ENCODE data around the gene BANP.
A peak's percentile ranks its signal among the peaks of the same experiment; 100 is the strongest.
"Not testable (repeated sequence)": the region's sequence is repeated elsewhere in the genome, so short reads cannot be mapped to it uniquely, and the experiment has no call there.

The BANP gene

GRCh38 chr16:88067530-88068411 lies 116.5 kb downstream of the BANP start:
- DNase-seq, result peak; percentile 26

DNA sequence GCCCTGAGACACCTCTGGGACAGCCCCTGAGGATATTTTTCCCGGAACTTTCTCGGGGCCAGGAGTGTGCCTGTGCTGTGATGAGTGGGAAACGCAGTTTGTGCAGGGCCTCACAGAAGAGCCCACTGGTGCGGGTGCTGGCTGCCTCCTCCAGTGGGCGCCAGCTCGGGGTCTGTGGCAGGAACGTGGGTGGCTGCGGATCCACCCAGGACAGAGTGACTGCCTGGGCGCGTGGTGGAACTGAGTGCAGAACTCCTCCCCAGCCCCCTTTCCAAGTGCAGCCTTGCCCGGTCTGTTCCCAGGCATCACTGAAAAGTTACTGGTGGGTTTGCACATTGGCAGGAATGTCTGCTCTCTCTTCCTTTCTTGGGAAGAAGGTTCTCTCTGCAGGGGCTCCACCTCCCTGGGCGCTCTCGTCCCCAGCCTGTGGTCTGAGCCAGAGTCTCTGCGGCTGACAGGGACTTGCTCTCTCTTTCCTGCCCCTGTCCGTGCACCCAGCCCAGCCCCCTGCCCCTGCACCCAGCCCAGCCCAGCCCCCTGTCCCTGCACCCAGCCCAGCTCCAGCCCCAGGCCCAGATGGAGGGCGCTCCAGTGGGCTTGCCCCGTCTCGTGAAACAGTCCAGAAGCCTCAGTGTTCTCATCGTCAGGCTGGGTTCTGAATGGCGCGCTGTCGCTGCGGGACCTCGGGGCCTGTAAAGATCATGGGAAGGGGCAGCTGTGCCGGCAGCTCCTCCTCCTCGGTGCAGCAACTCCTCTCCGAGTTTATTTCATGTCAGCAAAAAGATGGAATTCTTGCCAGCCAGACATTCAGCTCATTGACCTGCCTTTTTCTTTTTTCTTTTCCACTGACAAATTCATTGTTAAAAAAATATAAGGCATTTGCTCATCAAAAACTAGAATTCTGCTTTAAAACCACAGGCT lies 117.5 kb downstream of the BANP start:
- no peak for DNase-seq

DNA sequence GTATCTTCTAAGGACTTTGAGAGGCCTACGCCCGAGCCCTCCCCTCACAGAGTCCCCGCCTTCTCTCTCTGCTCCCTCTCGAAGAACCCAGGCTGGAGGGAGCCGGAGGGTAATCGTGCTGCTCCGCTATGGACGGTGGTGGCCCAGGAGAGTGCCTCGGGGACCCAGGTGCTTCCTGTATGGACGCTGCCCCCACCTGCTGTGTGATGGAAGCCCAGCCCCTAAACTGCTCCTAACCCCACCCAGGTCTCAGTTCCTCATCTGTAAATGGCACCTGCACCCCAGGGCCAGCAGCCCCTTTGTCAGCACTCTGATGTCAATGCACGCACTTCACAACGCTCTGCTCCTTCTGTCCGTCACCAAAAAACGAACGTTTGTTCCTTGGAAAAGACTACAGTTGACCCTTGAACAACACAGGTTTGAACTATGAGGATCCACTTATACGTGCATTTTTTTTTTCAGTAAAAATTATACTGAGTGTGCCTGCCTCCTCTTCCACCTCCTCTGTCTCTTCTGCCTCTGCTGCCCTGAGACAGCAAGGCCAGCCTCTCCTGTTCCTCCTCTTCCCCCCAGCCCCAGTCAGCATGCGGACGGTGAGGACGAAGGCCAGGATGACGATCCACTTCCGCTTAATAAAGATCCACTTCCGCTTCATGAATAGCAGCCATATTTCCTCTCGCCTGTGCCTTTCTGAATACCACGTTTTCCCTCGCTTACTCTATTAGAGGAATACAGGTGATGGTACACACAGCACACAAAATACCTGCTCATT lies 118.3 kb downstream of the BANP start:
- DNase-seq, result no peak

- DNase-seq, result no peak
These were observed 119.1 kb downstream of the BANP start for GRCh38 chr16:88070341-88070740.

DNA sequence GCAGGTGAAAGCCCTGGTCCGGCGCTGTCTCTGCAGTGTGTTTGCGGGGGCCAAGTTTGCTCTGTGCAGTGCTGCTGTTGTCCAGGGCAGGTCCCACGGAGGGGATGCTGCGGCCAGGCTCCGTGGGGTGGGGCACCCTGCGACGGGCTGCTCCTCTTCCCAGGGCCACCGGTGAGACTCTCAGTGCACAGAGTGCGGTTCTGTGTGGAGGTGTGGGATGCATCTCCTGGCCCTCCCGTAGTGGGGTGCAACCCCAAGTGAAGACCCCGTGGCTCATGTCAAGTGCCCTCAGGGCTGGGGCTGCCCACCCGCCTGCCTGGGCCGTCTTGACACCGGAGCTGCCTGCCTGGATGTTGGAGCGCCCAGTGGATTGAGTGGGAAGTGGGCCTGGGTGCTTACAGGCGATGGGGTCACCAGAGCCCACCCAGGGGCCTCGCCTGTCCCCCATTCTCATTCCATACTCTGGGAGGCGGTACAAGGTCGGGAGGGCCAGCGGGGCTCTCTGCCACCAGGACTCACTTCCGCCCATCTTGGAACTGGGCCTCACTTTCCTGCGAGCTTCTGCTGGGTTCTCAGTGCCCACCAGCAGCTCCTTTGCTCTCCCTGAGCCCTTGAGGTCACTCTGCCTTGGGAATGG lies 119.9 kb downstream of the BANP start:
- no peak for DNase-seq

DNA sequence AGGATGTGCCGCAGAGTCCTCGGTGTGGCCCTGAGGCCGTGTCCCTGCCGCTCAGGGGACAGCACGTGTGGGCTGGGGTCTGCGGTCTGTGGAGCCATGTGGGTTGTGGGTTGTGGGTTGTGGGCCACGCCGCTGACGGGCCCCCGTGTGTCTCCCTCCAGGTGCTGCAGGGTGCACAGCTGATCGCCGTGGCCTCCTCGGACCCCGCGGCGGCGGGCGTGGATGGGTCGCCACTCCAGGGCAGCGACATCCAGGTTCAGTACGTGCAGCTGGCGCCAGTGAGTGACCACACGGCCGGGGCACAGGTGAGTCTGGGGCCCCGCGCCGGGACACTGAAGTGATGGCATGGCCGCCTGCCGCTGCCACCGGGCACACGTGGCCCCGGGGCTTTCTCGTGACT lies 120.7 kb downstream of the BANP start:
- no peak for DNase-seq

DNA sequence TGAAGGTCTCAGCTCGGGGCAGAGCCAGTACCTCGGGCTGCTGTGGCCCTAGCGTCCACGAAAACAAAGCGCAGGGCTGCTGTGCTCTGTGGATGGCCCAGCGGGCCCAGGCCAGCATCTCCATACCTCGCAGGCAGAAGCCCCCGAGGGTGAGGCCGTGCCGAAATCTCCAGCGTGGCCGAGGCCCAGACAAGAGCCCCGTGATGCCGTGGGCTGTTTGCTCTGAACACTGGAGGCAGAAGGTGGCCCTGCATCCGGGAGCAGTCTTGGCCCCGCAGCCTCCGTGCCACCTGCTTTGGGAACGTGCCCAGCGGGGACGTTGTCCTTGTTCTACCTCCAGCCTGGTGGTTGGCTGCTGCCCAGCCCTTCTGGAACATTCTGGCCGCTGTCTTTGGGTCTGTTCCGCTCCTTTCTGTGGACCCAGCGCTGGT lies 121.4 kb downstream of the BANP start:
- no peak for DNase-seq

DNA sequence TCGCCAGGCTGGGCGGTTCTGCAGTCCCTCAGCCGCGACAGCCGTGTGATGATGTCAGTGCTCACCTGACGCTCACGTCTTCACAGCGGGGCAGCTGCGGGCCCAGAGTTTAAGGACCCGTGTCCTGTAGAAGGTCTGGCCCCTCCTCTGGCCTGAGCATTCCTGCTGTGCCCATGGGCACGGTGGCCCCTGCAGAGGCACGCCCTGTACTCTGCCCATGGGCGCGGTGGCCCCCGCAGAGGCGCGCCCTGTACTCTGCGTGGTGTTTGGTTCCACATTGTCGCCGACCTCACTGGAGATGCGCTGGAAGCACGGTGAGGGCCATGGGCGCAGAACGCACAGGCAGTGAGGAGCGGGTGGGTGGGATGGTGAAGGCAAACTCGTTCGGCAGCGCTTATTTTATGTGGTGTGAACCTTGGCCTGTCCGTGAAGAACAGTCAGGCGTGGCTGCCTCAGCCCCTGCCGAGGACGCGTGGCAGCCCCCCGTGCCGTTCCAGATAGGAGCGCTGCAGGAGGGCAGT lies 122.0 kb downstream of the BANP start:
- no peak for DNase-seq

DNA sequence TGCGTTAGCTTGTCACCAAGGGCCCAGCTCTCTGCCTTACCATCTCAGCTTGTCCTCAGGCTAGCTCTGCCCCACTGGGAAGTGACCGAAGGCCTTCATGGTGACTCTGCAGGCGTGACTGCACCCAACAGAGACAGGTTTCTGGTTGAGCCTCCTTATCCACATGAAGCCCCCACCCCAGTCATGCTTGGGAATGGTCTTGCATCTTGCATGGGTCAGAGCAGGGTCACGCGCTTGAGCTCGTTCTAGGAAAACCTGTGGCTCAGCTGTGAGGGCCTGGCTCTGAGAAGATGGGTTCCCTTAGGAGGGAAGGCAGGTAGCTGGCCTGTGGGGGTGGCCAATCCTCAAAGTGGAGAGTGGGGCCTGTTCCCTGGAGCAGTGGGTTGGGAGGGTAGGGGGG lies 122.8 kb downstream of the BANP start:
- DNase-seq, result no peak

GRCh38 chr16:88076211-88076931 lies 125.1 kb downstream of the BANP start:
- DNase-seq, result no peak

GRCh38 chr16:88076932-88077320 lies 125.7 kb downstream of the BANP start:
- DNase-seq, result not testable (repeated sequence)

DNA sequence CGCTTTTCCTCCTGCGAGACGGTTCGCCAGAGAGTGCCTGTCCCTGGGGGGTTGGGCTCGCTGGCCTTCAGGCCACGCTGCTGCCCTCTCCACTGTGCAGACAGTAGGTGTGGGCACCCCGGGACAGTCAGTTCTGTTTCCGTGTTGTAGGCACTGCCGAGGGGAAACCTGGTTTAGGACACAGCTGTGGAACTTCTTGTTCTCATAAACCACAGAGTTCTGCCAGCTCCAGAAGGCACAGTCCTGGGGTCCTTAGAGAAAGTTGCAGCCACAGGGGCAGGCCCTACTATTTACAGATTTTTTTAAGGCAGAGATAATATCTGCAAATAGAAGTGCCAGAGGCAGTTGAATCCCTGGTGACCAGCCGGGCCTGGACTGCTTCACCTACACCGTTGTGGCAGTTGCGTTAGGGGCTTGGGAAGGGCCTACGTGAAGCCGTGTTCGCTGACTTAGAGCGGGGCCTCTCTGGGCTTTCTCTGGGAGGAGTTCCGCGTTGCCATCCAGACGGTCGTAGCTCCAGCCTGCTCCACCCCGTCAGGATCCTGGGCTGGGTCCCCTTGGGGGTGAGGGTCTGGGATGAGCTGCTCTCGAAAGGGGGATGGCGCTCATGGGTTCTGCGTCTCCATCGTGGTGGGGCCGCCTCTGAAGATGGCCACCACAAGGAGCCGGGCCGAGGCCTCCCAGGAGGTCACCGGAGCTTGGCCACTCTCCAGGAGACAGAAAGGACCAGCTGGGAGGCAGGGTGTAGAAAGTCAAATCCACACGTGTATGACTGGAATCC lies 126.3 kb downstream of the BANP start:
- no peak for DNase-seq

DNA sequence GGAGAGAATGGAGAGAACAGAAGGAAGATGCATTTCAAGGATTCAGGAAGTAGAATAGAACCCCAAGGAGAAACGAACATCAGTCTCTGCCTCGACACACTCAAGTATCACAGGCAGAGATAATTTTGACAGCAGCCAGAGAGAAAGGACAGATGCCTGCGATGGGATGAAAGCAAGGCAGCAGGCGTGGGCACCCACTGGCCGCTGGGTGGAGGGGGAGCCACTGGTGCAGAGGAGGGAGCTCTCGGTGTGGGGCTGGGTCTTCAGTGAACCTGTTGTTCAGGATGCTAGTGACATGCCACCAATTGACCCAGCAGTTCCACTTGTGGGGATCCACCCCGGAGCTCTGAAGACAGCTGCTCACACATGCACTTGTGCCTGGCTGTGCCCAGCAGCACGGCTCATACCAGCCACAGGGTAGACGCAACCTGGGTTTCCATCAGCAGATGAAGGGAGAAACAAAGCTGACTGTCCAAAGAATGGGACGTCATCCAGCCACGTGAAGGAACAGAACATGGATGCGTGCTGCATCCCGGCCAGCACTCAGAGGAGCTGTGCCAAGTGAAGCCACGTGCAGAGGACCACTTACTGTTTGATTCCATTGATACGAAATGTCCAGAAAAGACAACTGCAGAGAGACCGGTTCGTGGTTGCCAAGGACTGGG lies 127.0 kb downstream of the BANP start:
- DNase-seq, result no peak

- DNase-seq, result no peak
These were observed 132.3 kb downstream of the BANP start for GRCh38 chr16:88083582-88083981.

DNA sequence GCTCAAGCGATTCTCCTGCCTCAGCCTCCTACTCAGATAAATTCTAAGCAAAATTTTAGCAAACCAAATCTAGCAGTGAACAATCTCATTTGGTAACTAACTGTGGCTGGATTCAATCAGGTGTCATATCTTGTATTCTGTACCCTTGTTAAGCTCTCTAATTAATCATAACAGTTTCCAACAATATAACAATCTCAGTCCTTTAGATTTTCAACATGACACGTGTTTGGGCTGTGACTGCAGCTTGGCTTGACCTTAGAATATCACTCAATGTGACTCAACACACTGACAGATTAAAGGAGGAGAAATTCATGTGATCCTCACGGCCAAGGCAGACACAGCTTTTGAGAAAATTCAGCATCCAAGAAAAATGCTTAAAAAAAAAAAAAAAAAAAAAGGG lies 133.6 kb downstream of the BANP start:
- DNase-seq, result no peak

- DNase-seq, result no peak
These were observed 135.6 kb downstream of the BANP start for GRCh38 chr16:88086571-88087516.

- DNase-seq, result no peak
These were observed 136.3 kb downstream of the BANP start for GRCh38 chr16:88087517-88087877.

DNA sequence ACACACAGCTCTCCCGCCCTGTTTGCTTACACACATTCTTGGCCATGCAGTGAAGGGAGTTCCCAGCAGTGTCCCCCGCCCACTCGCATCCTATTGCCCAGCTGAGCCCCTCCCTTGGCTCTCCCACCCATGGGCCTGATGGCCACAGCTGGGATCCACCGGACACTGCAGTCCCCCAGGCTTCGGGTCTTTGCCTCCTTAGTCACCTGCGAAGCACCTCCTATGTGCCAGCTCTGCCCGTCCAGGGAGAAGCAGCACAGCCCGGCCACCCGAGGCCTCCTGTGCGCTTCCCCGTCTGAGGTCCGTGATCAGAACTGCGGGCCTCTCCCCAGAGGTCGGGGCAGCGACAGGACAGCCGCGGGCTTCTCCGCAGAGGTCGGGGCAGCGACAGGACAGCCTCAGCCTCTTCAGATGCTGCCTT lies 136.9 kb downstream of the BANP start:
- DNase-seq, result no peak

DNA sequence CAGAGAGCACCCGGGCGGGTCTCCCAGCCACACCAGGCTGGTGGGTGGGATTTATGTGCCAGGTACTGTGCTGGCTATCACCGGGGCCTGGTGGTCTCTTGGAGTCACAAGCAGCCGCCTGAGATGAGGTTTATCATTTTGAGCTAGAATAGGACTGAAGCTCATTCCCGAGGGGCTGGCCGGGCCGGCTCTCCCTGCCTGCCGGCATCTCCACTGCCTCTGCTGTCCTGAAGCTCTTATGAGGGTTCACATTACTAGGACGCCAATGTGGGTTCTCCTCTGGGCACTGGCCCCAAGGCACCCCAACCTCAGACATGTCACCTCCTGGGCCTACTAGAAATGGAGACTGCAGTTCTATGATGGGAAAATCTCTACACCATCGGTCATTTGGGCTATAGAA lies 137.4 kb downstream of the BANP start:
- not testable (repeated sequence) for DNase-seq
